Measurements from ENCODE around the gene IL20.

DNA sequence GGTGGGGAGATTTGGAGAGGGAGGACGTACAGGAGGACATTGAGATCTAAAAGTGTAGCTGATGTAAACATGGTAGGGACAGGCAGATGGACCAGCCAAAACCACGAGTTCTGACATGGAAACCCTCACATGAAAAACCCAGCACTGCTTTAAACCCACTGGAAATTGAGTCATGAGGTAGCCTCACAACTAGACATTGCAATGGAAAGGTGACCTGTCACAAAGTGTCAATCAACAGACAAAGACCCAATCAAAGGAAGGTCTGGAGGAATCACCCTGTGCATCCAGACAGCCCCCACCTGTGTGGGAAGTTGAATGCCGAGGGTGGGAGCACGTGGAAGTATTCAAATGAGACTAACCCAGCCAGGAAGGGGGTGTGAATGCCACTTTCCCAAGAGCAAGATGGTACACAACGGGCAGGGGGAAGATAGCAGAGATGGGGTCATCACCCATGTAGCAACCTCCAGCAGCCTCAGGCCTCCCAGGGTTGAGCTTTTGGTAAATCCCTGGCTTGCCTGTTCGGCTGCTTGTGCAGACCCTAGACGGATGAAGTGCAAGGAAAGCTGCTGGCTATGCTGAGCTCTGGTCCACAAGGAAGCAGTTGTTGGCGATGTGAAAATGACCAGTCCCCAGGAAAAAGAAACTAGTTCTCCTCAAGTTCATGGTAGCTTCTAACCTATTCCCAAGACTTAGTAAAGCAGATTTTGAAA, 50.7 kb downstream of the IL20 start:
- TF ChIP-seq, protein P1, sequence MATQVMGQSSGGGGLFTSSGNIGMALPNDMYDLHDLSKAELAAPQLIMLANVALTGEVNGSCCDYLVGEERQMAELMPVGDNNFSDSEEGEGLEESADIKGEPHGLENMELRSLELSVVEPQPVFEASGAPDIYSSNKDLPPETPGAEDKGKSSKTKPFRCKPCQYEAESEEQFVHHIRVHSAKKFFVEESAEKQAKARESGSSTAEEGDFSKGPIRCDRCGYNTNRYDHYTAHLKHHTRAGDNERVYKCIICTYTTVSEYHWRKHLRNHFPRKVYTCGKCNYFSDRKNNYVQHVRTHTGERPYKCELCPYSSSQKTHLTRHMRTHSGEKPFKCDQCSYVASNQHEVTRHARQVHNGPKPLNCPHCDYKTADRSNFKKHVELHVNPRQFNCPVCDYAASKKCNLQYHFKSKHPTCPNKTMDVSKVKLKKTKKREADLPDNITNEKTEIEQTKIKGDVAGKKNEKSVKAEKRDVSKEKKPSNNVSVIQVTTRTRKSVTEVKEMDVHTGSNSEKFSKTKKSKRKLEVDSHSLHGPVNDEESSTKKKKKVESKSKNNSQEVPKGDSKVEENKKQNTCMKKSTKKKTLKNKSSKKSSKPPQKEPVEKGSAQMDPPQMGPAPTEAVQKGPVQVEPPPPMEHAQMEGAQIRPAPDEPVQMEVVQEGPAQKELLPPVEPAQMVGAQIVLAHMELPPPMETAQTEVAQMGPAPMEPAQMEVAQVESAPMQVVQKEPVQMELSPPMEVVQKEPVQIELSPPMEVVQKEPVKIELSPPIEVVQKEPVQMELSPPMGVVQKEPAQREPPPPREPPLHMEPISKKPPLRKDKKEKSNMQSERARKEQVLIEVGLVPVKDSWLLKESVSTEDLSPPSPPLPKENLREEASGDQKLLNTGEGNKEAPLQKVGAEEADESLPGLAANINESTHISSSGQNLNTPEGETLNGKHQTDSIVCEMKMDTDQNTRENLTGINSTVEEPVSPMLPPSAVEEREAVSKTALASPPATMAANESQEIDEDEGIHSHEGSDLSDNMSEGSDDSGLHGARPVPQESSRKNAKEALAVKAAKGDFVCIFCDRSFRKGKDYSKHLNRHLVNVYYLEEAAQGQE (IDR thresholded peaks at IDR 0.05; ENCODE audit: low read depth), result no peak
- TF ChIP-seq TAF1 (IDR thresholded peaks at IDR 0.05; ENCODE audit: low read depth) (no peak), EP300 (IDR thresholded peaks at IDR 0.05; ENCODE audit: borderline replicate concordance) (no peak), TCF12 (IDR thresholded peaks at IDR 0.05; ENCODE audit: low read depth) (no peak), CREB1 (IDR thresholded peaks at IDR 0.05; ENCODE audit: low read depth) (no peak), NFIC (IDR thresholded peaks at IDR 0.05) (no peak), CEBPB (IDR thresholded peaks at IDR 0.05) (no peak), RAD21 (IDR thresholded peaks at IDR 0.05; ENCODE audit: low read depth) (no peak), ZBTB7A (IDR thresholded peaks at IDR 0.05; ENCODE audit: low read depth) (no peak), TEAD4 (IDR thresholded peaks at IDR 0.05) (no peak), EGR1 (IDR thresholded peaks at IDR 0.05) (no peak), FOXM1 (IDR thresholded peaks at IDR 0.05; ENCODE audit: borderline replicate concordance, low read depth) (no peak)
- TF ChIP-seq, protein P2, sequence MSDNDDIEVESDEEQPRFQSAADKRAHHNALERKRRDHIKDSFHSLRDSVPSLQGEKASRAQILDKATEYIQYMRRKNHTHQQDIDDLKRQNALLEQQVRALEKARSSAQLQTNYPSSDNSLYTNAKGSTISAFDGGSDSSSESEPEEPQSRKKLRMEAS (IDR thresholded peaks at IDR 0.05), result no peak
